Spleen (tissue), 11 donors: ENCODE results near the gene GSE1. TPM values are rescaled to one million over a fixed set of nuclear protein-coding genes. Genes with fewer than 3 reads are reported as not detected.

Experiments used
- DNase-seq: peaks from one replicate; pipeline ENCODE4 v3.0.0-alpha.2; 2020
- H3K27ac ChIP-seq, 8 donors: fragments of 200-600 bp; sonication (generic) in 7 of 8; 1 replicate in 4 of 8; 2 replicates in 4 of 8; pipeline versions ENCODE4 v1.5.0 to v1.8.0; 2016 to 2021; ENCODE audit warnings: inconsistent platforms in 4 of 8, mild to moderate bottlenecking in 4 of 8, moderate library complexity in 1 of 8
- H3K27me3 ChIP-seq, 7 donors: fragments of 200-600 bp; sonication (generic) in 6 of 7; replicated peaks in 1 of 7; 1 replicate in 4 of 7; 2 replicates in 3 of 7; pipeline versions ENCODE4 v1.5.0 to v1.8.0; 2016 to 2021; ENCODE audit warnings: inconsistent platforms in 3 of 7, mild to moderate bottlenecking in 1 of 7
- H3K36me3 ChIP-seq, 6 donors: fragments of 200-600 bp; sonication (generic) in 5 of 6; 1 replicate in 4 of 6; 2 replicates in 2 of 6; pipeline versions ENCODE4 v1.5.0 to v1.8.0; 2016 to 2021; ENCODE audit warnings: inconsistent platforms in 2 of 6
- H3K4me1 ChIP-seq, 6 donors: fragments of 200-600 bp; sonication (generic) in 5 of 6; 1 replicate in 3 of 6; 2 replicates in 3 of 6; pipeline versions ENCODE4 v1.5.0 to v1.8.0; 2016 to 2021; ENCODE audit warnings: inconsistent platforms in 3 of 6
- H3K4me3 ChIP-seq, 8 donors: fragments of 200-600 bp; sonication (generic) in 7 of 8; 1 replicate in 4 of 8; 2 replicates in 4 of 8; pipeline versions ENCODE4 v1.5.0 to v1.8.0; 2016 to 2021; ENCODE audit warnings: inconsistent platforms in 4 of 8, mild to moderate bottlenecking in 4 of 8, moderate library complexity in 2 of 8
- H3K9me3 ChIP-seq, 8 donors: fragments of 200-600 bp; sonication (generic) in 7 of 8; 1 replicate in 4 of 8; 2 replicates in 4 of 8; pipeline versions ENCODE4 v1.5.0 to v1.8.0; 2016 to 2021; ENCODE audit warnings: inconsistent platforms in 4 of 8
- CTCF ChIP-seq, 11 experiments: fragments of 200-600 bp in 7 of 11; fragments of 450-650 bp in 4 of 11; sonication (generic) in 4 of 11; IDR thresholded peaks in 8 of 11; conservative IDR thresholded peaks in 3 of 11; 1 replicate in 7 of 11; 2 replicates in 4 of 11; pipeline versions ENCODE4 v1.4.0 to v1.8.0; 2016 to 2021; ENCODE audit warnings: antibody characterized with exemption in 11 of 11, inconsistent platforms in 4 of 11, mild to moderate bottlenecking in 1 of 11
- POLR2A ChIP-seq, 3 donors: fragments of 450-650 bp; IDR thresholded peaks; one replicate each; pipeline ENCODE4 v1.5.1; 2017; ENCODE audit warnings: antibody characterized with exemption in 3 of 3, mild to moderate bottlenecking in 1 of 3
- POLR2AphosphoS5 ChIP-seq, 3 donors: sonication (generic); formaldehyde crosslinking; IDR thresholded peaks; one replicate each; pipeline ENCODE4 v1.5.1; 2017; ENCODE audit warnings: antibody characterized with exemption in 3 of 3
- WGBS, 5 donors: extraction: QIAGEN DNeasy Blood & Tissue Kit in 3 of 5; methylation state at CpG; one replicate each; pipeline versions ENCODE4 v1.1.5 to v1.1.7; 2013 to 2018; 5-methylcytosine and 5-hydroxymethylcytosine counted together
- intact Hi-C: fragments of 100-400 bp; cut with DNase I; formaldehyde crosslinking; loops from one replicate; pipeline ENCODE4 v1.15.0; 2023; ENCODE audit warnings: low total_unique reads
- polyA plus RNA-seq, 3 donors: library from polyadenylated mRNA; stranded (reverse); fragments of 200-250 nt; gene quantifications; one replicate each; pipeline ENCODE4 v1.2.1, GENCODE V29; 2013
- total RNA-seq, 7 donors: library from RNA; depleted of rRNA in 3 of 7; stranded (reverse); fragments of >200 nt in 3 of 7; fragmentation: NEBNext Ultra II Directional in 4 of 7; extraction: Animal tissue kit (Norgen Biotek cat#: 25700) in 4 of 7; gene quantifications; one replicate each; pipeline versions ENCODE4 v1.1.0 to v1.2.1, GENCODE V29; 2016 to 2021
- donor health status: healthy with polysubstance abuse.
- donor health status: DM: no; HTN: no; CAD: no; lungs with moderate emphysema.
- donor health status: DM: no; HTN: no; CAD: no.
- donor health status: Bipolar disorder and iron deficiency.
- donor health status: healthy.
- donor health status: DM: no; HTN: no; CAD: no.
- donor health status: DM: yes; HTN: yes; CAD: no.

Gene GSE1
- total and polyA plus RNA-seq, 10 donors, result 7.4 to 121 (median 86.3) TPM

GRCh38 chr16:85659805-85660511 is 46.8 kb downstream of the GSE1 start:
- no peak overlapping the region for H3K4me3 ChIP-seq
- peak; percentile 64 to 93 (median 87) for TF ChIP-seq CTCF (IDR thresholded peaks at IDR 0.05 in 8 of 11, conservative IDR thresholded peaks at IDR 0.05 in 3 of 11)
- no peak for TF ChIP-seq POLR2A (IDR thresholded peaks at IDR 0.05)
- TF ChIP-seq POLR2AphosphoS5 (IDR thresholded peaks at IDR 0.05), result peak; percentile 12 to 45 (median 31)
- intact Hi-C loops, result no loop called here
- peaks cover 16 to 100% (median 92%) of the 10 kb centered on the region in 6 donors for H3K36me3 ChIP-seq
- DNase-seq, result peak; percentile 89
- H3K9me3 ChIP-seq, result no peaks in the 10 kb centered on the region
- 70 to 82% (median 81%) methylated on average over 11 to 12 of the region's 12 CpGs for WGBS, 5 donors
- no peaks in the 10 kb centered on the region for H3K27me3 ChIP-seq
- H3K4me1 ChIP-seq, result peaks cover 0 to 14% (median 0%) of the 10 kb centered on the region in 6 donors
- H3K27ac ChIP-seq, result no peak overlapping the region

- H3K36me3 ChIP-seq, result peaks cover 18 to 100% (median 92%) of the 10 kb centered on the region in 6 donors
- no peak overlapping the region for H3K27ac ChIP-seq
- TF ChIP-seq POLR2AphosphoS5 (IDR thresholded peaks at IDR 0.05), result peak in 1 of 3 donors; percentile 43
- no peak for TF ChIP-seq POLR2A (IDR thresholded peaks at IDR 0.05)
- peaks cover 0 to 14% (median 0%) of the 10 kb centered on the region in 6 donors for H3K4me1 ChIP-seq
- DNase-seq, result no peak
- intact Hi-C loops, result no loop called here
- no peak overlapping the region for H3K4me3 ChIP-seq
- no peaks in the 10 kb centered on the region for H3K27me3 ChIP-seq
- H3K9me3 ChIP-seq, result no peaks in the 10 kb centered on the region
- 83 to 92% (median 90%) methylated on average over 25 to 42 of the region's 42 CpGs for WGBS, 5 donors
These were observed 48.0 kb downstream of the GSE1 start for GRCh38 chr16:85660843-85661739.

- Histone ChIP-seq H3K27me3 (no peaks in the 10 kb centered on the region), H3K9me3 (no peaks in the 10 kb centered on the region), H3K4me1 (peaks cover 0 to 14% (median 0%) of the 10 kb centered on the region in 6 donors), H3K36me3 (peaks cover 18 to 100% (median 92%) of the 10 kb centered on the region in 6 donors), H3K4me3 (no peak overlapping the region), H3K27ac (no peak overlapping the region)
- peak; percentile 71 for DNase-seq
- WGBS, 5 donors, result 90 to 95% (median 95%) methylated on average over 21 to 26 of the region's 26 CpGs
- intact Hi-C loops, result no loop called here
- no peak for TF ChIP-seq CTCF (IDR thresholded peaks at IDR 0.05 in 8 of 11, conservative IDR thresholded peaks at IDR 0.05 in 3 of 11)
- TF ChIP-seq POLR2AphosphoS5 (IDR thresholded peaks at IDR 0.05), result no peak
- no peak for TF ChIP-seq POLR2A (IDR thresholded peaks at IDR 0.05)
These were observed 48.8 kb downstream of the GSE1 start for GRCh38 chr16:85661740-85662481.

- H3K9me3 ChIP-seq, result no peaks in the 10 kb centered on the region
- H3K27me3 ChIP-seq, result no peaks in the 10 kb centered on the region
- H3K4me1 ChIP-seq, result peaks cover 0 to 14% (median 0%) of the 10 kb centered on the region in 6 donors
- TF ChIP-seq POLR2AphosphoS5 (IDR thresholded peaks at IDR 0.05), result no peak
- no peak for TF ChIP-seq POLR2A (IDR thresholded peaks at IDR 0.05)
- no peak for TF ChIP-seq CTCF (IDR thresholded peaks at IDR 0.05 in 8 of 11, conservative IDR thresholded peaks at IDR 0.05 in 3 of 11)
- H3K36me3 ChIP-seq, result peaks cover 18 to 100% (median 92%) of the 10 kb centered on the region in 6 donors
- intact Hi-C loops, result no loop called here
- no peak overlapping the region for H3K27ac ChIP-seq
- 84 to 100% (median 94%) methylated on average over 1 to 3 of the region's 3 CpGs for WGBS, 5 donors
- no peak overlapping the region for H3K4me3 ChIP-seq
- peak; percentile 37 for DNase-seq
These were observed 49.3 kb downstream of the GSE1 start for GRCh38 chr16:85662482-85662812.
